ENCODE results near the gene SAMD3. TPM values are rescaled to one million over a fixed set of nuclear protein-coding genes. Genes with fewer than 3 reads are reported as not detected.

Gene SAMD3
- total and polyA plus RNA-seq, 11 donors: 0.06 to 4.2 (median 0.68) TPM; not detected in 4

DNA sequence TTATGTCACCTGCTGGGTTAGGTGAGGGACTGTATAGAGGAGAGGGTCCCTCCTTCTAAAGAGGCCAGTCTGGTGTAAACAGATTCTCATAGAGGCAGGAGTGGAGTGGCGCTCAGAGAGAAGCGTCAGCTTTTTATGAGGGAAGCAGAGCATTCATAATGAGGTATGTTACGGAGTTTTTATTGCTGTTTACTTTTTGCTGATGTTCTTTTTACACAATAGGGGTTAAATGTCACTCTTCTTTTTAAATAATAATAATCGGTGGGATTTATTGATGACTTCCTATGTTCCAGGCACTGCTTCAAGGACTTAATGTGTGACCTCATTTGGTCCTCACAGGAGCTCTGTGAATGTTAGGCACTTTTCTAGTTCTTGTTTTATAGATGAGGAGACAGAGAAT, 124.4 kb downstream of the SAMD3 start:
- no peaks in the 10 kb centered on the region for H3K9me3 ChIP-seq
- peaks cover 0 to 22% (median 8%) of the 10 kb centered on the region in 9 donors for H3K36me3 ChIP-seq
- no peak for TF ChIP-seq POLR2A (IDR thresholded peaks at IDR 0.05)
- TF ChIP-seq, protein P1, sequence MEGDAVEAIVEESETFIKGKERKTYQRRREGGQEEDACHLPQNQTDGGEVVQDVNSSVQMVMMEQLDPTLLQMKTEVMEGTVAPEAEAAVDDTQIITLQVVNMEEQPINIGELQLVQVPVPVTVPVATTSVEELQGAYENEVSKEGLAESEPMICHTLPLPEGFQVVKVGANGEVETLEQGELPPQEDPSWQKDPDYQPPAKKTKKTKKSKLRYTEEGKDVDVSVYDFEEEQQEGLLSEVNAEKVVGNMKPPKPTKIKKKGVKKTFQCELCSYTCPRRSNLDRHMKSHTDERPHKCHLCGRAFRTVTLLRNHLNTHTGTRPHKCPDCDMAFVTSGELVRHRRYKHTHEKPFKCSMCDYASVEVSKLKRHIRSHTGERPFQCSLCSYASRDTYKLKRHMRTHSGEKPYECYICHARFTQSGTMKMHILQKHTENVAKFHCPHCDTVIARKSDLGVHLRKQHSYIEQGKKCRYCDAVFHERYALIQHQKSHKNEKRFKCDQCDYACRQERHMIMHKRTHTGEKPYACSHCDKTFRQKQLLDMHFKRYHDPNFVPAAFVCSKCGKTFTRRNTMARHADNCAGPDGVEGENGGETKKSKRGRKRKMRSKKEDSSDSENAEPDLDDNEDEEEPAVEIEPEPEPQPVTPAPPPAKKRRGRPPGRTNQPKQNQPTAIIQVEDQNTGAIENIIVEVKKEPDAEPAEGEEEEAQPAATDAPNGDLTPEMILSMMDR (IDR thresholded peaks at IDR 0.05): no peak
- ATAC-seq (no peak), DNase-seq (no peak)
- no peak overlapping the region for H3K27ac ChIP-seq
- H3K27me3 ChIP-seq: no peaks in the 10 kb centered on the region
- no peak overlapping the region for H3K4me3 ChIP-seq
- 81 to 92% (median 90%) methylated on average over 4 of the region's 4 CpGs for WGBS, 4 donors
- H3K4me1 ChIP-seq: no peaks in the 10 kb centered on the region
- intact Hi-C loops (cut with DNase I): no loop called here

Other genes starting within 250 kb of the SAMD3 start
- gene L3MBTL3, start 204.4 kb downstream of the SAMD3 start, total RNA-seq: 1 to 10 TPM; 1.2 to 4.9 (median 2.2) TPM
- 1 to 10 TPM in 1 of 2 donors, under 1 TPM in 1; 0.53 to 1.2 TPM for gene L3MBTL3, start 204.4 kb downstream of the SAMD3 start, polyA plus RNA-seq
- gene TMEM200A, start 143.1 kb upstream of the SAMD3 start, total RNA-seq: 1 to 10 TPM in 2 of 9 donors, under 1 TPM in 2, not detected in 5; 0.18 to 1.9 (median 0.74) TPM
- under 1 TPM in 1 of 2 donors, not detected in 1; 0.15 TPM for gene TMEM200A, start 143.1 kb upstream of the SAMD3 start, polyA plus RNA-seq

Data from heart left ventricle (tissue), 16 donors.